Vagina (tissue), 2 donors: ENCODE results near the gene MKNK2.

ENCODE experiments used
- CTCF ChIP-seq, 3 experiments: fragments of 450-650 bp in 2 of 3; fragments of 200-600 bp in 1 of 3; sonication (generic) in 1 of 3; IDR thresholded peaks; one replicate each; pipeline ENCODE4 v1.5.1; 2017 to 2019; ENCODE audit warnings: antibody characterized with exemption in 3 of 3, mild to moderate bottlenecking in 2 of 3, moderate library complexity in 2 of 3
- POLR2A ChIP-seq, 2 donors: fragments of 450-650 bp; IDR thresholded peaks; one replicate each; pipeline ENCODE4 v1.6.1; 2017; ENCODE audit warnings: antibody characterized with exemption in 2 of 2, mild to moderate bottlenecking in 2 of 2, moderate library complexity in 2 of 2
- POLR2AphosphoS5 ChIP-seq, 2 donors: sonication (generic); formaldehyde crosslinking; IDR thresholded peaks; one replicate each; pipeline ENCODE4 v1.9.0; 2017; ENCODE audit warnings: antibody characterized with exemption in 2 of 2, mild to moderate bottlenecking in 2 of 2, low read depth in 1 of 2; ENCODE audit not compliant: insufficient read depth in 1 of 2

DNA sequence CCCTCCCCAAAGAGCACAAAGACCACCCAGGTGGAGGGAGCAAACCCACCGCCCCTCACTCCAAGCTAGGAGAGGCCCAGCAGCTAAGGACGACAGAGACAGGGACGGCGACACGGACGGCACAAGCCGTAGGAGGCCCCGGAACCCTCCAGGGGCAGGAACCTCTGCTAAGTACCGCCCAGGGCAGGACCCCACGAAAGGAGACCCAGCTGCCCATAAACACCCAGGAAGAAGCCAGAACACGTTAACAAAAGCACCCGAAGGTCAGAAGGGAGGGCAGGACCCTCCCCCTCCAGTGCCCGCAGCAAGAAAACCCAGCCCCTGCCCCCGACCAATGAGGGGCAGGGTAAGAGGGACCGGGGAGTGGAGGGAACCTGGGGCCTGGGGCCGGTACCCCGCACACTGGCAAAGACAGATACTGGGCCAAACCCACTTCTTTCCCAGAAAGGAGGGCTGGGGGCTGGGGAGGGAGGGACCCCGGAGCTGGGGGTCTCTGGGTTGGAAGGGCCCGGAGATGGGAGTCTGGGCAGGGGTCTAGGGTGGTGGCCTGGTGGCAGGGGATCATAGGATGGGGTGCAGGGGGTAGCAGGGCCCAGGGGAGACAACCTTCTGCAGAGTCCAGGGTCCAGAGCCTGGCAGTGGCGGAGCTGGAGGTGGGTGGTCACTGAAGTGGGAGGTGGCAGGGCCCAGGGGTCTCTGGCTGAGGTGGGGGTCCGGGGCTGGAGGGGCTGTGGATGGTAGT is 37.9 kb downstream of the MKNK2 start:
- no peak for TF ChIP-seq CTCF (IDR thresholded peaks at IDR 0.05)
- TF ChIP-seq POLR2A (IDR thresholded peaks at IDR 0.05): no peak
- no peak for TF ChIP-seq POLR2AphosphoS5 (IDR thresholded peaks at IDR 0.05; ENCODE audit: insufficient read depth in 1 of 2, low read depth in 1 of 2)
